Islet of Langerhans (tissue), 1 donor: ENCODE measurements around the gene SHLD2.
"Not testable (repeated sequence)": the region's sequence is repeated elsewhere in the genome, so short reads cannot be mapped to it uniquely, and the experiment has no call there.

Experiments
- FAIRE-seq: peaks from one replicate; lab custom pipeline; 2011; peaks lifted over from hg19 to GRCh38; lab: Jason Lieb, UNC

SHLD2 gene

DNA sequence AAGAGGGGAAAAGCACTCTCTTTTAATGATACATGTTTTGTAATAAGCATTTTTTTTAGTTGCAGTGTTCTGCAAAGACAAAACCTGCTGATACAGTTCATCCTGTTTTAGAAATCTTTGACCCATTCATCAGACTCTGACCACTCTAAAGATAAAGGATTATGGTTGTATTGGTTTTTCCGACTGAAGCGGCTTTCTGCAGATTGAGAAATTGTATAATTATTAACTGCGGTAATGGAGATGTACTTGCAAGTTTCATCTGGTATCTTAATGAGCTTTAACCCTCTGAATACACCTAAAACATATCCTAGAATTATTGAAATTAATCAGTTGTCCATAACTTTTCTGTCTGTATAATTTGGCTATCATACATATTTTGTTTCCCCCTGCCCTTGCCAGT lies 50.6 kb downstream of the SHLD2 start:
- FAIRE-seq = not testable (repeated sequence)

DNA sequence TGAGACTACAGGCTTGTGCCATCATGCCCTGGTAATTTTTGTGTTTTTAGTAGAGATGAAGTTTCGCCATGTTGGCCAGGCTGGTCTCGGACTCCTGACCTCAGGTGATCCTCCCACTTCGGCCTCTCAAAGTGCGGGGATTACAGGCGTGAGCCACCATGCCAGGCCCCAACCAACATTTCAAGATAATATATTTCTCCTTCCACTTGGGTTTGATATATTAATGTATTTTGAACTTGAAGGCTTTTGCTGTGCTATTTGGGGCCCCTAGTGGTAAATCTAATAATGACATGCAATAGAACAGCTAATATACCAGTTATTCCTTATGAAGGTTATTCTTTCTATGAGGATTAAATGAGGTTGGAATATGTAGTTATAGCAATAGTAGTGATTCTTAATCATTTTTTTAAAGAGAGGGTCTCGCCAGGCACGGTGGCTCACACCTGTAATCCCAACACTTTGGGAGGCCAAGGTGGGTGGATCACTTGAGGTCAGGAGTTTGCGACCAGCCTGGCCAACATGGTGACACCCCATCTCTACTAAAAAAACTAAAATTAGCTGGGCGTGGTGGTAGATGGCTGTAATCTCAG lies 54.1 kb downstream of the SHLD2 start:
- not testable (repeated sequence) for FAIRE-seq

DNA sequence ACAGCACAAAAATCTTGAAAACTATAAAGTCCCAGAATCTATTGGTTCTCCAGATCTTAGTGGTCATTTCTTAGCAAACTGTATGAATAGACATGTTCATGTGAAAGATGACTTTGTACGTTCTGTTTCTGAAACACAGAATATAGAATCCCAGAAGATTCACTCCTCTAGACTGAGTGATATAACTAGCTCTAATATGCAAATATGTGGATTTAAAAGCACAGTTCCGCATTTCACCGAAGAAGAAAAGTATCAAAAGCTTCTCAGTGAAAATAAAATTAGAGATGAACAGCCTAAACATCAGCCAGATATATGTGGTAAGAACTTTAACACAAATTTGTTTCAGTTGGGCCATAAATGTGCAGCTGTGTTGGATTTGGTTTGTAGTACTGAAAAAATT lies 56.5 kb downstream of the SHLD2 start:
- FAIRE-seq = not testable (repeated sequence)

DNA sequence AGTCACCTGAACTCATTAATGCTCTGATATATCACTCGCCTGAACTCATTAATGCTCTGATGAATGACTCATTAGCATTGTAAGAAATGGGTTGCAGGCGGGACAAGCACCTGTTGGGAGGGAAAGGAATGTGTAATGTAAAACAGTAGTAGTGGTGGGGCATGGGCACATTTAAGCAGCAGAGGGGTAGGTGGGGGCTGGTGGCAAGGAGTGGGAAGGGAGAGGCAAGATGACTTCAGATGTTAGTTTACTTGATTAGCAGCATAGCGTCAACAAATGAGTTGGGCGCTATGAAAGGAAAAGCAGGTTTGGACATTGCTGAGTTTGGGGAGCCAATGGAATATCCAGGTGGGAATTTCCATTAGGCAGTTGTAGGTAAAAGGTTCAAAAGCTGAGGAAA lies 61.8 kb downstream of the SHLD2 start:
- FAIRE-seq = not testable (repeated sequence)

DNA sequence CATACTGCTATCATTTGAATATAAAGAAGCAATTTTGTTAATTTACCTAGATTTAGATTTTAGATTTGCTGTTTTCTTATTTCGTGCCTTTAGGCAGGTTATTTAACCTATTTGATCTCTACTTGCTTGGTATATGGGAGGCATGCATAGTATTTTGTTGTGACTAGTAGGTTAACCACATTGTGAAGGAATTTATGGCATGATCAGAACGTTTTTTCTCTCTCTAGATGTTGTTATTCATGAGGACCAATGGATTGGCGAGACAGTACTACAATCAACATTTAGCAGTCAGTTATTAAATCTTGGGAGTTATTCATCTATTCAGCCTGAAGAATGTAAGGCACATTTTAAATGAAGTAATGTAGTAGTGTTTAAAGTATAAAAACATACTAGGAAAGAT lies 62.8 kb downstream of the SHLD2 start:
- FAIRE-seq = not testable (repeated sequence)

DNA sequence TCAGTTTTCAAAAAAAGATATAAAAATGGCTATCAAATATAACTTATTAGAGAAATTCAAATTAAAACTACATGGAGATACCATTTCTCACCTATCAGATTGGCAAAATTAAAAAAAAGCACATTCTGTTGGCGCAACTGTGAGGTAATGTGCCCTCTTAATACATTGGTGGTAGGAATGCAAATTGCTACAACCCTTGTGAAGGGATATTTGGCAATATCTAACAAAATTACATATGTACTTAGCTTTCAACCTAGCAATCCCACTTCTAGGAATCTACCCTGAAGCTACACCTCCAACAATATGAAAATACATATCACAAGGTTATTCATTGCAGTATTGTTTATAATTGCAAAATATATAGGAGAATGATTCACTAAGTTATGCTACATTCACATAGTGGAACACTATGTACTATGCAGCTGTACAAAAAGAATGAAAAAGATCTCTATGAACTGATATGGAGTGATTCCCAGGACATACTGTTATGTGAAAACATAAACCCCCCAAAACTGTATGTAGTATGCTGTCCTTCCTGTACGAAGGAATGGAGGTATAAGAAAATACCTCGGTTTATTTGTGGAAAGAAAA lies 67.8 kb downstream of the SHLD2 start:
- not testable (repeated sequence) for FAIRE-seq

DNA sequence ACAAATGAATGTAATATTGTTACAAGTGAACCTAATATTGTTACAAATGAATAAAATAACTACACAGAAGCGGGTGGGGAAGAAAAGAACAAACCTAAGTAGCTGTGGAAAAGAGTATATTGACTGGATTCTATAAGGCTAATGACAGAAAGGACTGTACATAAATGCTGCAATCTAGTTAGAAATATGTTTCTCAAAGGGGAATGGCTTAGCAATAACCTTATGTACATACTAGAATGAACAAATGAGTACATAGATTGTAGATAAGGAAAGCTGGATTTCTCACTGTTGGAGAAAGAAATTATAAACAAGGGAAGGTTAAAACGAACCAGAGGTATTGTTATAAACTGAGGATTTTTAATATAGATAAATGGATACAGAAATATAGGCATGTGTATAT lies 68.4 kb downstream of the SHLD2 start:
- not testable (repeated sequence) for FAIRE-seq

DNA sequence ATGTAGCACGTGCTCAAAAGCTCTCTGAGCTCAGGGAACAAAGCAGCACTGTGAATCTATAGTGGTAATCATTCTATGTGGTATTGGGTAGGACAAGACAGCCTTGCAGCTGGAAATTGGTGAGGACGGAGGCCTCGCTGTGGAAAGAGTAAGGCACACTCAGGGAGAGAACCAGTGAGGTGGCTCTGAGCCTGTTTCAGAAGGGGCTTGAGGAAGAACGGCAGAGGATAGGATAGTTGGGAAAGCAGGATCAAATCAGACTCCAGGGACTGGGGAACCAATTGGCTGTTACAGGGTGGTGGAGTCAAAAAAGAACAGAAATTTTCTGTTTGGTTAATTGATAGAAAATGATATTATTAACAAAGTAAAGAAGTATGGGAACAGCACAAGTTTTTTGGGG lies 74.9 kb downstream of the SHLD2 start:
- FAIRE-seq = not testable (repeated sequence)

DNA sequence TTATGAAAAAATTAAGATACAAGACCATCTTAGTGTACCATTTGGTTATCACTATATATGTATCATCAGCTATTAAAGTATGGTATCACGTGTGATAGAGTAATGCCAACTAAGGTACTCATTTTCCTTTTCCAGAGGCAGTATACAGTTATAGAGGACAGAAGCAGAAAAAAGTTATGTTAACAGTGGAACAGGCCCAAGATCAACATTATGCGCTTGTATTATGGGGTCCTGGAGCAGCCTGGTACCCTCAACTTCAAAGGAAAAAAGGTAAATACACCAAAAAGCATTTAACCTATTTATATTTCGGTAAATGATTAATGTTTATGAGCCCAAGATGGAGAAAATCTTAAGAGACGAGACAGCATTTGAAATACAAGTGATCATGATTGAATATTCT lies 75.7 kb downstream of the SHLD2 start:
- FAIRE-seq = not testable (repeated sequence)

DNA sequence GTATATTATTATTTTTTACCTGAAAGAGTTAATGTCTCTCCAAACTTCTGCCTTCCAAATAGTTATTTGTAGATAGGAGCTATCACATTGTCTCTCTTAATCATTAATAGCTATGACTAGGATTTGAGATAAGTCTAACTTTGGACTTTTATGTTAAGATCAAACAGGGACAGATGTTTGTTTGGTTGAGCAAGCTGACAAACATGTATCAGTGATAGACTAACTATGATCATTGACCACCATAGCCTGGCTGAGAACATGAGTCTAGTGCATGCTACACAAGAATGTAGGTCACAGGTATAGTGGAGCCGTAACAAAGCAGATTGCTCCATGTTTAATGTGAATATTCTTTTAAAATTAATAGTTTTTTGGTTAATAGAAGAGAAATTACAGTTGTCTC lies 76.7 kb downstream of the SHLD2 start:
- FAIRE-seq = not testable (repeated sequence)

DNA sequence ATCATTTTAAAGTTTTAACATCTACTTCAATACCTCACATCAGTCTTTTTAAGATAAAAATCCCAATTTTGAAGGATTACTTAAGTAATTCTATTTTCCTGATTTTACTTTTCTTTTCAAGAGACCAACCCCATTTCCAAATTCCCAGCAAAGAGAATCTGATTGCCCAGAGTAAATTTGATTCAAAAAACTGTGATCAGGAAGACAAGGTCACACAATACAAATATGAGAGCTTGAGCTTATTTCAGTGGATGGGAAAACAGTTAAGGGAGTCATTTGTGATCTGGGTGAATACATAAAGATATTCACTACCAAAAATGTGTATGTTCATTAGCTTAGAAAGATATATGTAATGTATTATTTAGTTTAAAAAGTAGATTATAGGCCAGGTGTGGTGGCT lies 77.2 kb downstream of the SHLD2 start:
- not testable (repeated sequence) for FAIRE-seq

DNA sequence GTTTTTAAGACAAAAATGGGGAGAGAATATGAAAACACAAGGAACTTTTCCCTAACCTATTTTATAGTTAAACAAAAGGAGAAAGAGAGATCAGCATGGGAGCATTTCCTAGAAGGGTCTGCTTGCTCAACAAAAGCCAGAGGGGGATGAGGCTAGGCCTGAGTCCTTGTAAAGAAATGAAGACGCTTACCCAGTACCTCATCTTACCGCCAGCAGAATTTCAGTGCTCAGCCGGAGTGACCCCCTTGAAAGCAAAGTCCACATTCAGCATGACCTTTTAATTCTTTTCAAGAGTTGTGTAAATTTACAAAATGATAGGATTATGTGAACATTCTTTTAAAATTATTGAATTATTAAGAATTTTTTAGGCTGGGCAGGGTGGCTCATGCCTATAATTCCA lies 82.6 kb downstream of the SHLD2 start:
- FAIRE-seq = not testable (repeated sequence)

DNA sequence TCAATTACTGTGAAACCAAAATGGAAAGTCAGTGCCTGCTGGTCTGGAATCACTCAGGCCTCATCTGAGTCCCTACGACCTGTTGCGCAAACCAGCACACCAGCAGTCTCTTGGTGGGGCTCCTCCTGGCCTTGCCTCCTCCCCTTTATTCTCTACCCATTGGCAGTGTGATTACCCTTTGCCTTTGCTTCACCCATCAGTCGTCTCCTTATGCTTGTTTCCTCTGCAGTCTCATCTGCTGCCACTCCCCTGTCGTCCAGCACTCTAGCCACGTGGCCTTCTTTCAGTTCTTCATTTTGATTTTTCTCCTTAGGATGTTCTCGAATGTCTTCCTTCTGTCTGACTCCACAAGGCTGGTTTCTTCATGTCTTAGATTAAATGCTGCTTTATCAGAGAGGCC lies 89.4 kb downstream of the SHLD2 start:
- not testable (repeated sequence) for FAIRE-seq

DNA sequence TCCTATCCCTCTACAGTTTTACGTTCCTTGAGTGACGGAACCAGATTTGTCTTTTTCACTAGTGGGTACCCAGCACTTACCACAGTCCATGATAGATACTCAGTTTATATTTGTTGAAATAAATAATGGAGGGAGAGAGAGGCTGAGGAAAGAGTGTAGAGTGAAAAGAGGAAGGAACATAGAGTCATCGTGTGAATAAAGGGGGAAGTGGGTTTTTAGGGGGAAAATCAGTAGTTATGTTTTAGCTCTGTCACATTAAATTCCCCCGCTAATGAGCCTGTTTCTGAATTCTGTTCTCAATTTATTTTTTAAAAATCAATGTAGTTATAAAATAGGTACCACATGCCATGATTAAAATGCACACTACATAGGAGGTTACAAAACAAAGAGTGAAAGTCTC lies 91.0 kb downstream of the SHLD2 start:
- FAIRE-seq = not testable (repeated sequence)

DNA sequence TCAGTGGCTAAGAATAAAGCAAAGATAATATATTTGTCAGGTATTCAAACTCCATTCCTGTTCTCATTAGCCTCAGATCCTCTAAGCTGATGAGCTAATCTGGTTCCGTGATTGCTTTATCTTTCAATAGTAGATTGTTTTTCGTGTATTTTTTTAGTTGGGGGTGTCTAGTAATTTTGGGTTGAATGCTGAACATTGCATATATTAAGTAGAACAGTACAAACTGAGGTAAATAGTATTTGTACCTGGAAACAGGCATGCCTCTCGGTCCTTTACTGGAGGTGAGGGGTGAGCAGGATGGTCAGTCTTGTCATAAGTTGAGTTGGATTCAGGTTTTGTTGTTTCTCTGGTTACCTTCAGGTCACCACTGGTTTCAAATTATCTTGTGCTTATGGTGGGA lies 92.6 kb downstream of the SHLD2 start:
- not testable (repeated sequence) for FAIRE-seq

DNA sequence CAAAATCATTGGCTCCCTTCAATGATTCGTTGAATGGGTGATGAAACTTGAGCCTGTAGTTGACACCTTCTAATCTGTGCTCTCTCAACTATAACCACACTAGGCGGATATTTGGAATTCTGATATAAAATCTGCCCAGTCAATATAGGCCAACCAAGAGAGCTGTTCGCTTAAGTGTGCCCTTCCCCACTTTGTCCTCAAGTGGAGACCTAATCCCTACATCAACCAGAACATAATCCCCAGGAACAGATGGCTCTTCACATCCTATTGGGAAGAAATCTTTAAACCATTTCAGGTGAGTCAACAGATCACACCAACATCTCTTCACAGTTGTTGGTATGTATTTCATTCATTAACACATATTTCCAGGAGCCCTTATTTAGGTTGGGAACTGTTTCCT lies 96.8 kb downstream of the SHLD2 start:
- FAIRE-seq = not testable (repeated sequence)

DNA sequence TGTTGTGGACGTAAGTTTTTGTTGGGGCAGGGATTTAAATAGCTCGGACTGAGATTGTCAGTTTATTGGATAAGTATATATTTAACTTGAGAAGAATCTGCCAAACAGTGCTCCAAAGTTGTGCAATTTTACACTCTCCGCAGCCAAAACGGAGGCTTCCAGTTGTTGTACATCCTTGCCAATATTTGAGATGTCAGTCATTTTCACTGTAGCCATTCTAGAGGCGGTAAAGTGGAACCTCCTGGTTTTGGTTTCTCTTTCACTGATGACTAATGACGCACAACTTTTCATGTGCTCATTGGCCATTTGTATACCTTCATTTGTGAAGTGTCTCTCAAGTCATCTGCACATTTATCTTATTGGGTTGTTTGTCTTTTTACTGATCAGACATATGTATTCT lies 105.9 kb downstream of the SHLD2 start:
- FAIRE-seq = not testable (repeated sequence)

DNA sequence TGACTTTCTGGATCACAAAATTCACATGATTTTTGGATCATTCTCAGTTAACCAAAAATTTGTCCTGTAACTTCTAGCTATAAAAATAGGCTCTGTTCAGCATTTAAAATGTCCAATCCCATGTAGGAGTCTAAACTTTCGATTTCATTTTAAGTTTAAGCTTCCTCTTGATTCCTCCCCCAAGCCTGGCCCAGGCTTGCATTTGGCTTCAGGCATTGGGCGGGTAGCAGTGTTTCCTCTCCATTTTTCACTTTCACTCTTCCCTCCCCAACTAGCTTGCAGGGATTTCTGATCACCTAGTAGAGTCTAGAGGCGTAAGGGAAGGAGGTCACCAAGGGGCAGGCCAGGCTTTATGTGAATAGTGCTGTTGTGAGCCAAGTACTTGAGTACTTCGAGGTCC lies 109.8 kb downstream of the SHLD2 start:
- not testable (repeated sequence) for FAIRE-seq

DNA sequence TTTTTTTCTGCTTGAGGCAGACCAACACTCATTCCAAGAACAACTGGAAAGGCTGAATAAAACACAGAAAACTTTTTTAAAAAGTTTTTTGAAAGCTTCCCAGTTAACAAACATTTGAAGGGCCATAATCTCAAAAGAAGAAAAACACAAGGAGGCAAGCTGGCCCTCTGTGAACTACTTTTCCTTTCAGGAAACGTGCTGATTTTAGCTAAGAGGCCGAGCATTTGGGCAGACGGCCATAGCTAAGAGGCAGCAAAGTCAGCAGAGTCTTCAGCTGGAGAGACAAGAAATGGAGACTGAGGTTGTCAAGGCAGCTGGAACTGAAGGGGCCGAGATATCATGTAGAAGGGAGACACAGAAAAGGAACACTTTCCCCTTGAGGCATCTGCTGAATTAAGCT lies 111.9 kb downstream of the SHLD2 start:
- not testable (repeated sequence) for FAIRE-seq

DNA sequence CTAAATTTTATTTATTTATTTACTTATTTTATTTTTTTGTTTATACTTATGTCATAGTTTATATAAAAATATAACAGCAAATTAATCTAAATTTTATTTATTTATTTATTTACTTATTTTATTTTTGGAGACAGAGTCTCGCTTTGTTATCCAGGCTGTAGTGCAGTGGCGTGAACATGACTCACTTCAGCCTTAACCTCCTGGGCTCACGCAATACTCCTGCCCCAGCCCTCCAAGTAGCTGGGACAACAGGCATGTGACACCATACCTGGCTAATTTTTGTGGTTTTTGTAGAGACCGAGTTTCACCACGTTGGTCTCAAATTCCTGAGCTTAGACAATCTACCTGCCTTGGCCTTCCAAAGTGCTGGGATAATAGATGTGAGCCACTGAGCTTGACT lies 115.3 kb downstream of the SHLD2 start:
- FAIRE-seq = peak; percentile 38

DNA sequence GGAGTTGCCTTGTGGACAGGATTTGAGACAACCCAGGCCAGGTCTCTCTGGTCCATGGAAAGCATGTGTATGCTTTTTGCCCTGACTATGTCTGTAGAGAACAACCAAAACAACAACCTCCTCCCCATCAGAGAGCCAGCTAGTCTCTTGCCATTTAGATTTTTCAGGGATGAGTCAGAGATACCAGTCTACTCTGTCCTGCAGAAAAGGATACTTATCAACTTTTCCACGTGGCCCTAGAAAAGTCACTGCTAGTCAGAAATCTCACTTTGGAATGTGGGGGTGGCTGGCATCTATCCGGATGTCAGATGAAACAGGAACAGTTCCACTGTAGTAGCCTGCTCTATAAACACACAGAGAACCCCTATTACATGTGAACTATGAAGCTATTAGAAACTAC lies 116.8 kb downstream of the SHLD2 start:
- not testable (repeated sequence) for FAIRE-seq

DNA sequence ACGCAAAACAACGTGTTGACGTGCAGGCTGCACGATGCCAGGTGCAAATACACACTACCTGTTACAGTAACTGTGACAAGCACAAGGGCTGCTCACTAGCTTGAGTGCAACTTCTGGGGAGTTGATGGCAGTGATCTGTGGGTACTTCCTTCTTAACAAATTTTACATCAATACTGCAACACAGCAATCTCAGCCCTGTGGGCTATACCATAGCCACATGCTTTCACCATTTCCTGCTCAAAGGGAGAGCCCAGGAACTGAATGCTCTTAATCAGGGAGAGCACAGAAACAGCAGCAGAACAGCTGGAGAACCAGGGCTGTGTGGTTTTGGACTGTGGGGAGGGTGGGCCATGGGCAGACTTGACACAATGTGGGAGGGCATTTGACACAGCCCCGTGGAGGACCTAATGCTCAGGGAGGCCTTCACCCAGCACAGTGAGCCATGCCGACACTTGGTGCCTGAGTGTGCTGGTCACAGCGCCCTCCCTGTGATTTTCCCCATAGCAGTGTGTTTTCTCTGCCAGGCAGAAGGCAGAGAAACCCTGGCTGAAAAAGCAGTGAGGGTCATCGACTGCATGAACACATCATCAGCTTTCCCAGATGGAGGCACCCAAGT lies 118.3 kb downstream of the SHLD2 start:
- FAIRE-seq = not testable (repeated sequence)

DNA sequence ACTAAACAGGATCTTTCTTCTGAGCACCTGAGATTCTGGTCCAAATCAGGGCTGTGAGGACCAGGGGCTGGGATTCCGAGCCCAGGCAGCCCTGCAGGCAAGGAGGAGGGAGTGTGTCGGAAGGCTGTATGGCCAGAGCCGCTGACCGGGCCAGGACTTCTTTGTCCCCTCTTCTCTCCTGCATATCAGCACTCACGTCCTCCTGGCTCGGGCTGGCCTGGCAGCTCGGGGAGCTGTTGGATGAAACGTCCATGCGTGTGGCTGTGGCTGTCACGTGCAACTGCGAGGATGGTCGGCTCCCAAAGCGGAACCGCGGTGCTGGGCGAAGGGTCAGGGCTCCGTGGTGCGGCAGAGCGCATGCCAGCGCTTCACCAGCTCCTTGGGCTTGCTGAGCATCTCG lies 118.8 kb downstream of the SHLD2 start:
- FAIRE-seq = not testable (repeated sequence)

DNA sequence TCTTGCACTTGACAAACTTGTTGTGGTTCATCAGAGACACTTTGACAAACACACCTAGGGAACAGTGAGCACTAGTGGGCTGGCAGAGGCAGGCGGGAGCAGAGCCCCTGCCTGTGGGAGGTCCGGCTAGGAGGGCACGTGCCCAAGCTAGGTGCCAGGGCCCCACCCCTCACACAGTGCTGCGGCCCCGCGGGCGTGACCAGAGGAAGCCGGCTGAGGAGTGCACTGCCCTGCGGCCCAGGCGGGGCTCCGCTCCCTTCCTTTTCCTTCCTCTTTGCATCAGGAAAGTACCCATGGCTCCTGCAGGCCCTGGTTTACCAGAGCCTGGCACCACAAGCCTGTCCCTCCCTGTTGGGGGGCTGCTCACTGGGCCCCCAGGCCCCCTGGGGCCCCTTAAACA lies 121.1 kb downstream of the SHLD2 start:
- FAIRE-seq = not testable (repeated sequence)
